HepG2 (cell line): ENCODE data around the gene CHST12. TPM values are rescaled to one million over a fixed set of nuclear protein-coding genes. Genes with fewer than 3 reads are reported as not detected.
A peak's percentile ranks its signal among the peaks of the same experiment; 100 is the strongest.

Source experiments
- MXI1 ChIP-seq: IDR thresholded peaks from 3 replicates; pipeline ENCODE4 v1.6.1; 2012; ENCODE audit warnings: low read depth, low read length, inconsistent platforms, borderline replicate concordance
- PPARG ChIP-seq: conservative IDR thresholded peaks from 2 replicates; pipeline ENCODE4 v1.6.1; 2016; ENCODE audit warnings: missing biosample characterization, missing genetic modification reagents
- REL ChIP-seq: sonication (generic); formaldehyde crosslinking; conservative IDR thresholded peaks from 2 replicates; pipeline ENCODE4 v1.8.0; 2022; ENCODE audit warnings: mild to moderate bottlenecking, missing genetic modification reagents, moderate library complexity
- RXRA ChIP-seq: sonication (generic); formaldehyde crosslinking; IDR thresholded peaks from 2 replicates; pipeline ENCODE4 v1.5.1; 2020; ENCODE audit warnings: missing genetic modification reagents
- SMAD1 ChIP-seq: sonication (generic); formaldehyde crosslinking; IDR thresholded peaks from 2 replicates; pipeline ENCODE4 v1.4.0; 2020; ENCODE audit warnings: missing genetic modification reagents, low read depth, mild to moderate bottlenecking, borderline replicate concordance
- TOPORS ChIP-seq: sonication (generic); formaldehyde crosslinking; IDR thresholded peaks from 2 replicates; pipeline ENCODE4 v1.8.0; 2023; ENCODE audit warnings: mild to moderate bottlenecking, missing genetic modification reagents
- polyA plus RNA-seq, 8 experiments: library from polyadenylated mRNA; depleted of rRNA in 3 of 8; stranded (reverse) in 7 of 8; unstranded in 1 of 8; fragments of >200 nt; fragmentation: Illumina TruSeq in 4 of 8; extraction: Trizol in 4 of 8; gene quantifications; 2 replicates each; pipeline versions ENCODE4 v1.2.1 to v1.2.3, GENCODE V29; 2011 to 2016; ENCODE audit warnings: low read depth in 4 of 8, missing spikeins in 1 of 8, mixed read lengths in 1 of 8; ENCODE audit not compliant: insufficient read depth in 1 of 8
- total RNA-seq, 5 experiments: library from RNA; depleted of rRNA; stranded (reverse); fragments of >200 nt; fragmentation: Illumina TruSeq; extraction: Trizol; gene quantifications; 2 replicates each; pipeline ENCODE4 v1.2.3, GENCODE V29; 2016; ENCODE audit warnings: low read depth in 1 of 5
- TF ChIP-seq, protein P1 (sequence below): sonication (generic); formaldehyde crosslinking; IDR thresholded peaks from 2 replicates; pipeline ENCODE4 v1.9.0; 2022; ENCODE audit warnings: missing genetic modification reagents, mild to moderate bottlenecking, borderline replicate concordance
- TF ChIP-seq, protein P2 (sequence below): sonication (generic); formaldehyde crosslinking; conservative IDR thresholded peaks from 2 replicates; pipeline ENCODE4 v1.8.0; 2022; ENCODE audit warnings: low read depth, missing genetic modification reagents
- TF ChIP-seq, protein P3 (sequence below): sonication (generic); formaldehyde crosslinking; IDR thresholded peaks from 2 replicates; pipeline ENCODE4 v1.4.0; 2020; ENCODE audit warnings: missing genetic modification reagents
- TF ChIP-seq, protein P4 (sequence below): sonication (generic); formaldehyde crosslinking; IDR thresholded peaks from 2 replicates; pipeline ENCODE4 v1.8.1; 2022; ENCODE audit warnings: low read depth, mild to moderate bottlenecking, missing genetic modification reagents

CHST12 gene
- total and polyA plus RNA-seq, 2 of the 13 experiments (the other 11 are each of a cell fraction or from before 2014, with no cell fraction given), result 6.4 to 15.8 TPM

DNA sequence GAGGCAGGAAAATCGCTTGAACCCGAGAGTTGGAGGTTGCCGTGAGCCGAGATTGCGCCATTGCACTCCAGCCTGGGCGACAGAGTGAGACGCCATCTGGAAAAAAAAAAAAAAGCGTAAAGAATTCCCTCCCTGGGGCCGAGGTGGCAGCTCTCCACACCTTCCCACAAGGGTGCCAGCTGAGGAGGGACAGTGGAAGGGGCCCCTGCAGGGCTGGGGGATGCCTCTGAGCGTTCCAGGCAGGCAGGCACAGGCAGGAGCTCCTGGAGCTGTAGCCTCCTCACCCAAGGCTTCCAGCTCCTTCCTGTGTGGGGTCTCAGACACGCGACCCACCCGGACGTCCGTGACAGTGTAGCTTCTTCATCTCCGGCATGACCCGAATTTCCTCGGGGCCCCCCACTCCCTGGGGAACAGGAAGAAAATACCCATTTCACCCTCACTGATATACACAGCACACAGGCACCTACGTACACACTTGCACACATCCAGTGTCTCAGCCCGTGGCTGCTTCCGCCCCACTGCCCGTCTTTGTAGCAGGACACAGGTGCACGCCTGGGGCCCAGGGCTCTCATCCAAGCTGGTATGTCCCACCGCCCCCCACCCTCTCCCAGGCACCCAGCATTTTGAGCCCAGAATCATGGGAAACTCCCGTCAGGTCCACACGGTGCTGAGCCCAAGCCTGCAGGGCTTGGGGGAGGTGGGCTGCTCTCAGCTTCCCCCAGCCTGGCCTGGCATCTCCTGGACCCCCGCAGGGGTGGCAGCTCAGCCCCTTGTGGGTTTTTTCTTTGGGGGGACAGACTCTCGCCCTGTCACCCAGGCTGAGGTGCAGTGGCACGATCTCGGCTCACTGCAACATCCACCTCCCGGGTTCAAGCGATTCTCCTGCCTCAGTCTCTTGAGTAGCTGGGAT lies 47.0 kb downstream of the CHST12 start (continued):
- TF ChIP-seq, protein P1, sequence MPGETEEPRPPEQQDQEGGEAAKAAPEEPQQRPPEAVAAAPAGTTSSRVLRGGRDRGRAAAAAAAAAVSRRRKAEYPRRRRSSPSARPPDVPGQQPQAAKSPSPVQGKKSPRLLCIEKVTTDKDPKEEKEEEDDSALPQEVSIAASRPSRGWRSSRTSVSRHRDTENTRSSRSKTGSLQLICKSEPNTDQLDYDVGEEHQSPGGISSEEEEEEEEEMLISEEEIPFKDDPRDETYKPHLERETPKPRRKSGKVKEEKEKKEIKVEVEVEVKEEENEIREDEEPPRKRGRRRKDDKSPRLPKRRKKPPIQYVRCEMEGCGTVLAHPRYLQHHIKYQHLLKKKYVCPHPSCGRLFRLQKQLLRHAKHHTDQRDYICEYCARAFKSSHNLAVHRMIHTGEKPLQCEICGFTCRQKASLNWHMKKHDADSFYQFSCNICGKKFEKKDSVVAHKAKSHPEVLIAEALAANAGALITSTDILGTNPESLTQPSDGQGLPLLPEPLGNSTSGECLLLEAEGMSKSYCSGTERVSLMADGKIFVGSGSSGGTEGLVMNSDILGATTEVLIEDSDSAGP (CRISPR knock-in tag), result 0 out of 2 replicates have a peak, but pooled peaks have one; percentile 33
- TF ChIP-seq, protein P2, sequence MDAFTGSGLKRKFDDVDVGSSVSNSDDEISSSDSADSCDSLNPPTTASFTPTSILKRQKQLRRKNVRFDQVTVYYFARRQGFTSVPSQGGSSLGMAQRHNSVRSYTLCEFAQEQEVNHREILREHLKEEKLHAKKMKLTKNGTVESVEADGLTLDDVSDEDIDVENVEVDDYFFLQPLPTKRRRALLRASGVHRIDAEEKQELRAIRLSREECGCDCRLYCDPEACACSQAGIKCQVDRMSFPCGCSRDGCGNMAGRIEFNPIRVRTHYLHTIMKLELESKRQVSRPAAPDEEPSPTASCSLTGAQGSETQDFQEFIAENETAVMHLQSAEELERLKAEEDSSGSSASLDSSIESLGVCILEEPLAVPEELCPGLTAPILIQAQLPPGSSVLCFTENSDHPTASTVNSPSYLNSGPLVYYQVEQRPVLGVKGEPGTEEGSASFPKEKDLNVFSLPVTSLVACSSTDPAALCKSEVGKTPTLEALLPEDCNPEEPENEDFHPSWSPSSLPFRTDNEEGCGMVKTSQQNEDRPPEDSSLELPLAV (CRISPR knock-in tag), result no peak
- TF ChIP-seq RXRA (CRISPR knock-in tag), result no peak
- TF ChIP-seq, protein P3, sequence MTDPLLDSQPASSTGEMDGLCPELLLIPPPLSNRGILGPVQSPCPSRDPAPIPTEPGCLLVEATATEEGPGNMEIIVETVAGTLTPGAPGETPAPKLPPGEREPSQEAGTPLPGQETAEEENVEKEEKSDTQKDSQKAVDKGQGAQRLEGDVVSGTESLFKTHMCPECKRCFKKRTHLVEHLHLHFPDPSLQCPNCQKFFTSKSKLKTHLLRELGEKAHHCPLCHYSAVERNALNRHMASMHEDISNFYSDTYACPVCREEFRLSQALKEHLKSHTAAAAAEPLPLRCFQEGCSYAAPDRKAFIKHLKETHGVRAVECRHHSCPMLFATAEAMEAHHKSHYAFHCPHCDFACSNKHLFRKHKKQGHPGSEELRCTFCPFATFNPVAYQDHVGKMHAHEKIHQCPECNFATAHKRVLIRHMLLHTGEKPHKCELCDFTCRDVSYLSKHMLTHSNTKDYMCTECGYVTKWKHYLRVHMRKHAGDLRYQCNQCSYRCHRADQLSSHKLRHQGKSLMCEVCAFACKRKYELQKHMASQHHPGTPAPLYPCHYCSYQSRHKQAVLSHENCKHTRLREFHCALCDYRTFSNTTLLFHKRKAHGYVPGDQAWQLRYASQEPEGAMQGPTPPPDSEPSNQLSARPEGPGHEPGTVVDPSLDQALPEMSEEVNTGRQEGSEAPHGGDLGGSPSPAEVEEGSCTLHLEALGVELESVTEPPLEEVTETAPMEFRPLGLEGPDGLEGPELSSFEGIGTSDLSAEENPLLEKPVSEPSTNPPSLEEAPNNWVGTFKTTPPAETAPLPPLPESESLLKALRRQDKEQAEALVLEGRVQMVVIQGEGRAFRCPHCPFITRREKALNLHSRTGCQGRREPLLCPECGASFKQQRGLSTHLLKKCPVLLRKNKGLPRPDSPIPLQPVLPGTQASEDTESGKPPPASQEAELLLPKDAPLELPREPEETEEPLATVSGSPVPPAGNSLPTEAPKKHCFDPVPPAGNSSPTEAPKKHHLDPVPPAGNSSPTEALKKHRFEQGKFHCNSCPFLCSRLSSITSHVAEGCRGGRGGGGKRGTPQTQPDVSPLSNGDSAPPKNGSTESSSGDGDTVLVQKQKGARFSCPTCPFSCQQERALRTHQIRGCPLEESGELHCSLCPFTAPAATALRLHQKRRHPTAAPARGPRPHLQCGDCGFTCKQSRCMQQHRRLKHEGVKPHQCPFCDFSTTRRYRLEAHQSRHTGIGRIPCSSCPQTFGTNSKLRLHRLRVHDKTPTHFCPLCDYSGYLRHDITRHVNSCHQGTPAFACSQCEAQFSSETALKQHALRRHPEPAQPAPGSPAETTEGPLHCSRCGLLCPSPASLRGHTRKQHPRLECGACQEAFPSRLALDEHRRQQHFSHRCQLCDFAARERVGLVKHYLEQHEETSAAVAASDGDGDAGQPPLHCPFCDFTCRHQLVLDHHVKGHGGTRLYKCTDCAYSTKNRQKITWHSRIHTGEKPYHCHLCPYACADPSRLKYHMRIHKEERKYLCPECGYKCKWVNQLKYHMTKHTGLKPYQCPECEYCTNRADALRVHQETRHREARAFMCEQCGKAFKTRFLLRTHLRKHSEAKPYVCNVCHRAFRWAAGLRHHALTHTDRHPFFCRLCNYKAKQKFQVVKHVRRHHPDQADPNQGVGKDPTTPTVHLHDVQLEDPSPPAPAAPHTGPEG, result no peak
- TF ChIP-seq PPARG, result no peak
- TF ChIP-seq REL (CRISPR knock-in tag), result 0 out of 2 replicates have a peak, but pooled peaks have one; percentile 18
- TF ChIP-seq TOPORS (CRISPR knock-in tag), result 0 out of 2 replicates have a peak, but pooled peaks have one; percentile 20
- TF ChIP-seq, protein P4, sequence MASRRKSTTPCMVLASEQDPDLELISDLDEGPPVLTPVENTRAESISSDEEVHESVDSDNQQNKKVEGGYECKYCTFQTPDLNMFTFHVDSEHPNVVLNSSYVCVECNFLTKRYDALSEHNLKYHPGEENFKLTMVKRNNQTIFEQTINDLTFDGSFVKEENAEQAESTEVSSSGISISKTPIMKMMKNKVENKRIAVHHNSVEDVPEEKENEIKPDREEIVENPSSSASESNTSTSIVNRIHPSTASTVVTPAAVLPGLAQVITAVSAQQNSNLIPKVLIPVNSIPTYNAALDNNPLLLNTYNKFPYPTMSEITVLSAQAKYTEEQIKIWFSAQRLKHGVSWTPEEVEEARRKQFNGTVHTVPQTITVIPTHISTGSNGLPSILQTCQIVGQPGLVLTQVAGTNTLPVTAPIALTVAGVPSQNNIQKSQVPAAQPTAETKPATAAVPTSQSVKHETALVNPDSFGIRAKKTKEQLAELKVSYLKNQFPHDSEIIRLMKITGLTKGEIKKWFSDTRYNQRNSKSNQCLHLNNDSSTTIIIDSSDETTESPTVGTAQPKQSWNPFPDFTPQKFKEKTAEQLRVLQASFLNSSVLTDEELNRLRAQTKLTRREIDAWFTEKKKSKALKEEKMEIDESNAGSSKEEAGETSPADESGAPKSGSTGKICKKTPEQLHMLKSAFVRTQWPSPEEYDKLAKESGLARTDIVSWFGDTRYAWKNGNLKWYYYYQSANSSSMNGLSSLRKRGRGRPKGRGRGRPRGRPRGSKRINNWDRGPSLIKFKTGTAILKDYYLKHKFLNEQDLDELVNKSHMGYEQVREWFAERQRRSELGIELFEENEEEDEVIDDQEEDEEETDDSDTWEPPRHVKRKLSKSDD (CRISPR knock-in tag), result no peak
- no peak for TF ChIP-seq MXI1
- 0 out of 2 replicates have a peak, but pooled peaks have one; percentile 14 for TF ChIP-seq SMAD1 (CRISPR knock-in tag)
